ENCODE data around the gene C2orf92. TPM values are rescaled to one million over a fixed set of nuclear protein-coding genes. Genes with fewer than 3 reads are reported as not detected.

Gene C2orf92
- total and polyA plus RNA-seq, 2 donors (not counting 1 experiment from before 2014, with no cell fraction given) = 0.99 to 1.1 TPM

DNA sequence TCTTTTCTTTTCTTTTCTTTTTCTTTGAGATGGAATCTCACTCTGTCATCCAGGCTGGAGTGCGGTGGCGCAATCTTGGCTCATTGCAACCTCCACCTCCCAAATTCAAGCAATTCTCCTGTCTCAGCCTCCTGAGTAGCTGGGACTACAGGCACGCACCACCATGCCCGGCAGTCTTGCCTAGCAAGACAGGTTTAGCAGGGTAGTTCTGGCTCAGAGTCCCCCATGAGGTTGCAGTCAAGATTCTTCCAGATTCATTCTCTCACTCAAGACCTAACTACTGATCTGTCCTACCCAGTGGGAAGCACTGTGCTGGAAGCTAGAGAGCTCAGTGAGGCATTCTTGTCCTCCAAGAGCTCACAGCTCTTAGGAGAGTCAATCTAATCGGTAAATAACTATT lies 26.2 kb downstream of the C2orf92 start:
- Histone ChIP-seq H3K9ac (ENCODE audit: insufficient read depth, low read length) (no peak overlapping the region), H3K4me2 (ENCODE audit: extremely low read depth, insufficient read depth, low read length) (no peak overlapping the region), H3K79me2 (ENCODE audit: control insufficient read depth, insufficient read depth, low read length) (no peaks in the 10 kb centered on the region), H3K9me3 (ENCODE audit: control insufficient read depth, insufficient read depth, low read depth, low read length) (no peaks in the 10 kb centered on the region), H2AFZ (ENCODE audit: low read length) (no peak overlapping the region), H3K27me3 (ENCODE audit: control insufficient read depth, insufficient read depth, low read length) (no peaks in the 10 kb centered on the region), H4K20me1 (ENCODE audit: control insufficient read depth, extremely low read depth, insufficient read depth, low read length) (no peaks in the 10 kb centered on the region), H3K27ac (ENCODE audit: insufficient read depth, low read length) (no peak overlapping the region), H3K4me3 (replicated peaks in 1 of 4; ENCODE audit: control extremely low read depth in 1 of 4, insufficient read depth in 1 of 4, low read depth in 3 of 4, low read length in 4 of 4) (no peak overlapping the region), H3K4me1 (ENCODE audit: control insufficient read depth, extremely low read depth, insufficient read depth, low read length) (no peaks in the 10 kb centered on the region), H3K36me3 (ENCODE audit: control insufficient read depth, insufficient read depth, low read length) (no peaks in the 10 kb centered on the region)
- no peak for DNase-seq (ENCODE audit: low read depth in 2 of 2)
- TF ChIP-seq, protein P1, sequence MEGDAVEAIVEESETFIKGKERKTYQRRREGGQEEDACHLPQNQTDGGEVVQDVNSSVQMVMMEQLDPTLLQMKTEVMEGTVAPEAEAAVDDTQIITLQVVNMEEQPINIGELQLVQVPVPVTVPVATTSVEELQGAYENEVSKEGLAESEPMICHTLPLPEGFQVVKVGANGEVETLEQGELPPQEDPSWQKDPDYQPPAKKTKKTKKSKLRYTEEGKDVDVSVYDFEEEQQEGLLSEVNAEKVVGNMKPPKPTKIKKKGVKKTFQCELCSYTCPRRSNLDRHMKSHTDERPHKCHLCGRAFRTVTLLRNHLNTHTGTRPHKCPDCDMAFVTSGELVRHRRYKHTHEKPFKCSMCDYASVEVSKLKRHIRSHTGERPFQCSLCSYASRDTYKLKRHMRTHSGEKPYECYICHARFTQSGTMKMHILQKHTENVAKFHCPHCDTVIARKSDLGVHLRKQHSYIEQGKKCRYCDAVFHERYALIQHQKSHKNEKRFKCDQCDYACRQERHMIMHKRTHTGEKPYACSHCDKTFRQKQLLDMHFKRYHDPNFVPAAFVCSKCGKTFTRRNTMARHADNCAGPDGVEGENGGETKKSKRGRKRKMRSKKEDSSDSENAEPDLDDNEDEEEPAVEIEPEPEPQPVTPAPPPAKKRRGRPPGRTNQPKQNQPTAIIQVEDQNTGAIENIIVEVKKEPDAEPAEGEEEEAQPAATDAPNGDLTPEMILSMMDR (conservative IDR thresholded peaks at IDR 0.05 in 1 of 2, IDR thresholded peaks at IDR 0.05 in 1 of 2; ENCODE audit: low read depth in 1 of 2, low read length in 2 of 2) = no peak
- TF ChIP-seq EZH2 (IDR thresholded peaks at IDR 0.05; ENCODE audit: low read length, missing control alignments) = no peak

DNA sequence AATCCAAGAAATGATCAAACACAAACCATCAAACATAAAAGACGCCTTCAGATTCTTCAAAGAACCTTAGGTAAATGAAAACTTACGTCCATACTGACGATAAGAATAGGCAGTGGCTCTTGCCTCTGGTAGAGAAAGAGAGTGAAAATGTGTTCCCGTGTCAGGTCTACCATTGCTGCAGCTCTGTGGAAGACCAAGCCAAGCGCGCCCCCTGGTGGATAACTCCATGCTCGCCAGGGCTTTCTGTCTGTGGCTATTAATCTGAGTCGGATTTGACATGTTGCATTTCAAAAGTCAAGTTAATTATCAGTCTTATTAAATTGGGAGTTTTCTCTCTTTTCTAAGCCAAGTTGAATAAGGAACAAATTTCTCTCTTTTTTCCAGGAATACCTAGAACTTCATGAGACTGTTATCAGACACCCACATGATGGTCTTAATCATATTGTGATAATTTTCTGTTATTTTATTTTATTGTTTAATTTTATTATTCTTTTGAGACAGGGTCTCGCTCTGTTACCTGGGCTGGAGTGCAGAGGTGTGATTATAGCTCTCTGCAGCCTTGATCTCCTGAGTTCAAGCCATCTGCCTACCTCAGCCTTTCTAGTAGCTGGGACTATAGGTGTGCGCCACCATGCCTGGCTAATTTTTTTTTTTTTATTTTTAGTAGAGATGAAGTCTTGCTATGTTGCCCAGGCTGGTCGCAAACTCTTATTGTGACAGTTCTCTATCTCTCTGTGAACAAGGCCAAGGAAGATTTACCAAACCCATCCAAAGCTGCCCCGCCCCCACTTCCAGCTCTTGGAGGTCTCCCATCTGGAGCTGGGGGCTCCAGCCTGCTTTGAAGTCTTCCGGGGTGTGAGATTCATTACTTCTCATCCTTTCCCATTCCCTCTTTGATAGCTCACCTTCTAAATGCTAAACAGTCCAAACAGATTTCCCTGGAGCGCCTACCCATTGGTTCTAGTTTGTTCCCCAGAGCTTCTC lies 28.0 kb downstream of the C2orf92 start:
- Histone ChIP-seq H2AFZ (ENCODE audit: low read length) (peak overlapping the region; percentile 62), H3K4me2 (ENCODE audit: extremely low read depth, insufficient read depth, low read length) (peak overlapping the region; percentile 78), H3K27ac (ENCODE audit: insufficient read depth, low read length) (no peak overlapping the region), H3K4me3 (replicated peaks in 1 of 4; ENCODE audit: control extremely low read depth in 1 of 4, insufficient read depth in 1 of 4, low read depth in 3 of 4, low read length in 4 of 4) (peak overlapping the region in 2 of 4 experiments; percentile 15 to 32), H3K79me2 (ENCODE audit: control insufficient read depth, insufficient read depth, low read length) (no peaks in the 10 kb centered on the region), H3K9ac (ENCODE audit: insufficient read depth, low read length) (no peak overlapping the region), H3K36me3 (ENCODE audit: control insufficient read depth, insufficient read depth, low read length) (no peaks in the 10 kb centered on the region), H3K9me3 (ENCODE audit: control insufficient read depth, insufficient read depth, low read depth, low read length) (no peaks in the 10 kb centered on the region), H3K4me1 (ENCODE audit: control insufficient read depth, extremely low read depth, insufficient read depth, low read length) (no peaks in the 10 kb centered on the region), H3K27me3 (ENCODE audit: control insufficient read depth, insufficient read depth, low read length) (no peaks in the 10 kb centered on the region), H4K20me1 (ENCODE audit: control insufficient read depth, extremely low read depth, insufficient read depth, low read length) (no peaks in the 10 kb centered on the region)
- TF ChIP-seq, protein P1 (conservative IDR thresholded peaks at IDR 0.05 in 1 of 2, IDR thresholded peaks at IDR 0.05 in 1 of 2; ENCODE audit: low read depth in 1 of 2, low read length in 2 of 2) = peak; percentile 93 to 94
- no peak for TF ChIP-seq EZH2 (IDR thresholded peaks at IDR 0.05; ENCODE audit: low read length, missing control alignments)
- peak; percentile 60 to 81 for DNase-seq (ENCODE audit: low read depth in 2 of 2)

DNA sequence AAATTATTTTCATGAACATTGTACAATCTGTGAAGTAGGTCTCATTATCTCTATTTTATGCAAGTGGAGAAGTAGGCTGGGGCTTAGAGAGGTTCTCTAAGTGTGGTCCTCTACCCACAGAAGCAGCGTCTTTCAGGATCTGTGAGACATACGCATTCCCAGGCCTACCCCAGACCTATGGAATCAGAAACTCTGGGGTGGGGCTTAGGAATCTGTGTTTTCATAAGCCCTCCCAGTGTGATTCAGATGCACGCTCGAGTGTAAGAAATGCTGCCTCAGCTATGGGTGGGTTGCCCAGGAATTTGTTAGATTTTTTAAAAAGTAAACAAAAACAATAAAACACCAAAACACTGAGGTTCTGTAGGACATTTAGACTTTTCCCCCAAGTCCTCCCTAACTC lies 29.0 kb downstream of the C2orf92 start:
- TF ChIP-seq EZH2 (IDR thresholded peaks at IDR 0.05; ENCODE audit: low read length, missing control alignments) = no peak
- TF ChIP-seq, protein P1 (conservative IDR thresholded peaks at IDR 0.05 in 1 of 2, IDR thresholded peaks at IDR 0.05 in 1 of 2; ENCODE audit: low read depth in 1 of 2, low read length in 2 of 2) = no peak
- Histone ChIP-seq H4K20me1 (ENCODE audit: control insufficient read depth, extremely low read depth, insufficient read depth, low read length) (no peaks in the 10 kb centered on the region), H3K9ac (ENCODE audit: insufficient read depth, low read length) (no peak overlapping the region), H2AFZ (ENCODE audit: low read length) (no peak overlapping the region), H3K36me3 (ENCODE audit: control insufficient read depth, insufficient read depth, low read length) (no peaks in the 10 kb centered on the region), H3K27me3 (ENCODE audit: control insufficient read depth, insufficient read depth, low read length) (no peaks in the 10 kb centered on the region), H3K27ac (ENCODE audit: insufficient read depth, low read length) (no peak overlapping the region), H3K9me3 (ENCODE audit: control insufficient read depth, insufficient read depth, low read depth, low read length) (no peaks in the 10 kb centered on the region), H3K4me2 (ENCODE audit: extremely low read depth, insufficient read depth, low read length) (no peak overlapping the region), H3K4me1 (ENCODE audit: control insufficient read depth, extremely low read depth, insufficient read depth, low read length) (no peaks in the 10 kb centered on the region), H3K4me3 (replicated peaks in 1 of 4; ENCODE audit: control extremely low read depth in 1 of 4, insufficient read depth in 1 of 4, low read depth in 3 of 4, low read length in 4 of 4) (no peak overlapping the region), H3K79me2 (ENCODE audit: control insufficient read depth, insufficient read depth, low read length) (no peaks in the 10 kb centered on the region)
- DNase-seq (ENCODE audit: low read depth in 2 of 2) = no peak

All from fibroblast of lung (primary cell).